ENCODE results near the gene CLASP1. TPM values are rescaled to one million over a fixed set of nuclear protein-coding genes. Genes with fewer than 3 reads are reported as not detected.

CLASP1 gene
- total and polyA plus RNA-seq, 2 experiments from 2014 or later, result 16.6 to 56.3 TPM

- H3K27ac ChIP-seq (ENCODE audit: low read depth), result no peak overlapping the region
- H2AFZ ChIP-seq, result no peak overlapping the region
- no peak overlapping the region for H3K4me3 Mint-ChIP-seq
- peaks cover 11% of the 10 kb centered on the region for H3K36me3 Mint-ChIP-seq (ENCODE audit: low read depth)
- no peaks in the 10 kb centered on the region for H3K9me2 ChIP-seq (ENCODE audit: insufficient read depth)
- H3K4me2 ChIP-seq, result no peak overlapping the region
- H3K27ac Mint-ChIP-seq, result no peak overlapping the region
- H3F3A ChIP-seq (replicated peaks; ENCODE audit: low read depth), result 0 out of 2 replicates have a peak, but pooled peaks cover 6% of the 10 kb centered on the region
- no peak for ATAC-seq
- peaks cover 25% of the 10 kb centered on the region for H3K4me1 ChIP-seq (ENCODE audit: insufficient read depth)
- TF ChIP-seq, protein P1, sequence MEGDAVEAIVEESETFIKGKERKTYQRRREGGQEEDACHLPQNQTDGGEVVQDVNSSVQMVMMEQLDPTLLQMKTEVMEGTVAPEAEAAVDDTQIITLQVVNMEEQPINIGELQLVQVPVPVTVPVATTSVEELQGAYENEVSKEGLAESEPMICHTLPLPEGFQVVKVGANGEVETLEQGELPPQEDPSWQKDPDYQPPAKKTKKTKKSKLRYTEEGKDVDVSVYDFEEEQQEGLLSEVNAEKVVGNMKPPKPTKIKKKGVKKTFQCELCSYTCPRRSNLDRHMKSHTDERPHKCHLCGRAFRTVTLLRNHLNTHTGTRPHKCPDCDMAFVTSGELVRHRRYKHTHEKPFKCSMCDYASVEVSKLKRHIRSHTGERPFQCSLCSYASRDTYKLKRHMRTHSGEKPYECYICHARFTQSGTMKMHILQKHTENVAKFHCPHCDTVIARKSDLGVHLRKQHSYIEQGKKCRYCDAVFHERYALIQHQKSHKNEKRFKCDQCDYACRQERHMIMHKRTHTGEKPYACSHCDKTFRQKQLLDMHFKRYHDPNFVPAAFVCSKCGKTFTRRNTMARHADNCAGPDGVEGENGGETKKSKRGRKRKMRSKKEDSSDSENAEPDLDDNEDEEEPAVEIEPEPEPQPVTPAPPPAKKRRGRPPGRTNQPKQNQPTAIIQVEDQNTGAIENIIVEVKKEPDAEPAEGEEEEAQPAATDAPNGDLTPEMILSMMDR (conservative IDR thresholded peaks at IDR 0.05; ENCODE audit: low read depth in 2 of 2), result peak; percentile 38; a peak in 3 of 4 replicates
- no peak for TF ChIP-seq CREB1 (CRISPR knock-in tag; IDR thresholded peaks at IDR 0.05; ENCODE audit: low read depth)
- peaks cover 16% of the 10 kb centered on the region for H3K4me1 Mint-ChIP-seq
- no peak overlapping the region for H3K4me3 ChIP-seq
- H3K36me3 ChIP-seq (ENCODE audit: insufficient read depth), result no peaks in the 10 kb centered on the region
- H4K20me1 ChIP-seq (replicated peaks; ENCODE audit: insufficient read depth), result no peaks in the 10 kb centered on the region
- H3K9me3 Mint-ChIP-seq, result peaks cover 6% of the 10 kb centered on the region
- peaks cover 12% of the 10 kb centered on the region for H3K27me3 Mint-ChIP-seq (ENCODE audit: insufficient read depth, low read depth, poor library complexity)
- no peaks in the 10 kb centered on the region for H3K27me3 ChIP-seq (ENCODE audit: insufficient read depth)
- peak; percentile 40 for DNase-seq (ENCODE audit: low spot score)
- no peaks in the 10 kb centered on the region for H3K79me2 ChIP-seq (replicated peaks; ENCODE audit: insufficient read depth)
Measured at GRCh38 chr2:121689356-121689755, 40.1 kb upstream of the CLASP1 start.

DNA sequence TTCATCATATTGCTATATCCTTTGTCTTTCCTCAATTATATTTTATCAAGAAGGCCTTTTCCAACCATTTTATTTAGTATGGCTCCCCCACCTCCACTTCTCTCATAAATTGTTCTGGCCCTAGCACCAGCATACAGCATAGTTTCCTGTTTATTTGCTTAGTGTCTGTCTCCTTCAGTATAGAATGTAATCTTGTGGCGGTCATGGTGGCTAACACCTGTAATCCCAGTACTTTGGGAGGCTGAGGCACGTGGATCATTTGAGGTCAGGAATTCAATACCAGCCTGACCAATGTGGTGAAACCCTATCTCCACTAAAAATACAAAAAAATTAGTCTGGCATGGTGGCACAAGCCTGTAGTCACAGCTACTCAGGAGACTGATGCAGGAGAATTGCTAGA, 39.6 kb upstream of the CLASP1 start:
- Histone ChIP-seq H3K4me3 (no peak overlapping the region), H3K9me2 (ENCODE audit: insufficient read depth) (no peaks in the 10 kb centered on the region), H3K4me1 (ENCODE audit: insufficient read depth) (peaks cover 25% of the 10 kb centered on the region), H2AFZ (no peak overlapping the region), H3K27me3 (ENCODE audit: insufficient read depth) (no peaks in the 10 kb centered on the region), H3F3A (replicated peaks; ENCODE audit: low read depth) (0 out of 2 replicates have a peak, but pooled peaks cover 6% of the 10 kb centered on the region), H3K79me2 (replicated peaks; ENCODE audit: insufficient read depth) (no peaks in the 10 kb centered on the region), H4K20me1 (replicated peaks; ENCODE audit: insufficient read depth) (no peaks in the 10 kb centered on the region), H3K27ac (ENCODE audit: low read depth) (no peak overlapping the region), H3K4me2 (no peak overlapping the region), H3K36me3 (ENCODE audit: insufficient read depth) (no peaks in the 10 kb centered on the region)
- H3K36me3 Mint-ChIP-seq (ENCODE audit: low read depth), result peaks cover 16% of the 10 kb centered on the region
- H3K27ac Mint-ChIP-seq, result no peak overlapping the region
- DNase-seq (ENCODE audit: low spot score), result no peak
- peaks cover 12% of the 10 kb centered on the region for H3K27me3 Mint-ChIP-seq (ENCODE audit: insufficient read depth, low read depth, poor library complexity)
- H3K4me1 Mint-ChIP-seq, result peaks cover 16% of the 10 kb centered on the region
- no peak for ATAC-seq
- peaks cover 11% of the 10 kb centered on the region for H3K9me3 Mint-ChIP-seq
- H3K4me3 Mint-ChIP-seq, result no peak overlapping the region
- TF ChIP-seq CREB1 (CRISPR knock-in tag; IDR thresholded peaks at IDR 0.05; ENCODE audit: low read depth) (no peak), ZNF114 (CRISPR knock-in tag; IDR thresholded peaks at IDR 0.05) (no peak), EZH2 (IDR thresholded peaks at IDR 0.05; ENCODE audit: low read depth, unreplicated experiment) (no peak), JUNB (IDR thresholded peaks at IDR 0.05; ENCODE audit: unreplicated experiment) (no peak), POLR2AphosphoS5 (IDR thresholded peaks at IDR 0.05; ENCODE audit: low read depth) (no peak), EZH2phosphoT487 (IDR thresholded peaks at IDR 0.05; ENCODE audit: unreplicated experiment) (no peak), ZNF331 (CRISPR knock-in tag; IDR thresholded peaks at IDR 0.05; ENCODE audit: low read depth) (no peak), NANOG (IDR thresholded peaks at IDR 0.05; ENCODE audit: borderline replicate concordance) (no peak)
- TF ChIP-seq, protein P1 (conservative IDR thresholded peaks at IDR 0.05; ENCODE audit: low read depth in 2 of 2), result no peak
- TF ChIP-seq, protein P2, sequence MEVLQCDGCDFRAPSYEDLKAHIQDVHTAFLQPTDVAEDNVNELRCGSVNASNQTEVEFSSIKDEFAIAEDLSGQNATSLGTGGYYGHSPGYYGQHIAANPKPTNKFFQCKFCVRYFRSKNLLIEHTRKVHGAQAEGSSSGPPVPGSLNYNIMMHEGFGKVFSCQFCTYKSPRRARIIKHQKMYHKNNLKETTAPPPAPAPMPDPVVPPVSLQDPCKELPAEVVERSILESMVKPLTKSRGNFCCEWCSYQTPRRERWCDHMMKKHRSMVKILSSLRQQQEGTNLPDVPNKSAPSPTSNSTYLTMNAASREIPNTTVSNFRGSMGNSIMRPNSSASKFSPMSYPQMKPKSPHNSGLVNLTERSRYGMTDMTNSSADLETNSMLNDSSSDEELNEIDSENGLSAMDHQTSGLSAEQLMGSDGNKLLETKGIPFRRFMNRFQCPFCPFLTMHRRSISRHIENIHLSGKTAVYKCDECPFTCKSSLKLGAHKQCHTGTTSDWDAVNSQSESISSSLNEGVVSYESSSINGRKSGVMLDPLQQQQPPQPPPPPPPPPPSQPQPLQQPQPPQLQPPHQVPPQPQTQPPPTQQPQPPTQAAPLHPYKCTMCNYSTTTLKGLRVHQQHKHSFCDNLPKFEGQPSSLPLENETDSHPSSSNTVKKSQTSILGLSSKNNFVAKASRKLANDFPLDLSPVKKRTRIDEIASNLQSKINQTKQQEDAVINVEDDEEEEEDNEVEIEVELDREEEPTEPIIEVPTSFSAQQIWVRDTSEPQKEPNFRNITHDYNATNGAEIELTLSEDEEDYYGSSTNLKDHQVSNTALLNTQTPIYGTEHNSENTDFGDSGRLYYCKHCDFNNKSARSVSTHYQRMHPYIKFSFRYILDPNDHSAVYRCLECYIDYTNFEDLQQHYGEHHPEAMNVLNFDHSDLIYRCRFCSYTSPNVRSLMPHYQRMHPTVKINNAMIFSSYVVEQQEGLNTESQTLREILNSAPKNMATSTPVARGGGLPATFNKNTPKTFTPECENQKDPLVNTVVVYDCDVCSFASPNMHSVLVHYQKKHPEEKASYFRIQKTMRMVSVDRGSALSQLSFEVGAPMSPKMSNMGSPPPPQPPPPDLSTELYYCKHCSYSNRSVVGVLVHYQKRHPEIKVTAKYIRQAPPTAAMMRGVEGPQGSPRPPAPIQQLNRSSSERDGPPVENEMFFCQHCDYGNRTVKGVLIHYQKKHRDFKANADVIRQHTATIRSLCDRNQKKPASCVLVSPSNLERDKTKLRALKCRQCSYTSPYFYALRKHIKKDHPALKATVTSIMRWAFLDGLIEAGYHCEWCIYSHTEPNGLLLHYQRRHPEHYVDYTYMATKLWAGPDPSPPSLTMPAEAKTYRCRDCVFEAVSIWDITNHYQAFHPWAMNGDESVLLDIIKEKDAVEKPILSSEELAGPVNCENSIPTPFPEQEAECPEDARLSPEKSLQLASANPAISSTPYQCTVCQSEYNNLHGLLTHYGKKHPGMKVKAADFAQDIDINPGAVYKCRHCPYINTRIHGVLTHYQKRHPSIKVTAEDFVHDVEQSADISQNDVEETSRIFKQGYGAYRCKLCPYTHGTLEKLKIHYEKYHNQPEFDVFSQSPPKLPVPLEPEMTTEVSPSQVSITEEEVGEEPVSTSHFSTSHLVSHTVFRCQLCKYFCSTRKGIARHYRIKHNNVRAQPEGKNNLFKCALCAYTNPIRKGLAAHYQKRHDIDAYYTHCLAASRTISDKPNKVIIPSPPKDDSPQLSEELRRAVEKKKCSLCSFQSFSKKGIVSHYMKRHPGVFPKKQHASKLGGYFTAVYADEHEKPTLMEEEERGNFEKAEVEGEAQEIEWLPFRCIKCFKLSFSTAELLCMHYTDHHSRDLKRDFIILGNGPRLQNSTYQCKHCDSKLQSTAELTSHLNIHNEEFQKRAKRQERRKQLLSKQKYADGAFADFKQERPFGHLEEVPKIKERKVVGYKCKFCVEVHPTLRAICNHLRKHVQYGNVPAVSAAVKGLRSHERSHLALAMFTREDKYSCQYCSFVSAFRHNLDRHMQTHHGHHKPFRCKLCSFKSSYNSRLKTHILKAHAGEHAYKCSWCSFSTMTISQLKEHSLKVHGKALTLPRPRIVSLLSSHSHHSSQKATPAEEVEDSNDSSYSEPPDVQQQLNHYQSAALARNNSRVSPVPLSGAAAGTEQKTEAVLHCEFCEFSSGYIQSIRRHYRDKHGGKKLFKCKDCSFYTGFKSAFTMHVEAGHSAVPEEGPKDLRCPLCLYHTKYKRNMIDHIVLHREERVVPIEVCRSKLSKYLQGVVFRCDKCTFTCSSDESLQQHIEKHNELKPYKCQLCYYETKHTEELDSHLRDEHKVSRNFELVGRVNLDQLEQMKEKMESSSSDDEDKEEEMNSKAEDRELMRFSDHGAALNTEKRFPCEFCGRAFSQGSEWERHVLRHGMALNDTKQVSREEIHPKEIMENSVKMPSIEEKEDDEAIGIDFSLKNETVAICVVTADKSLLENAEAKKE (CRISPR knock-in tag; IDR thresholded peaks at IDR 0.05), result no peak
- TF ChIP-seq, protein P3, sequence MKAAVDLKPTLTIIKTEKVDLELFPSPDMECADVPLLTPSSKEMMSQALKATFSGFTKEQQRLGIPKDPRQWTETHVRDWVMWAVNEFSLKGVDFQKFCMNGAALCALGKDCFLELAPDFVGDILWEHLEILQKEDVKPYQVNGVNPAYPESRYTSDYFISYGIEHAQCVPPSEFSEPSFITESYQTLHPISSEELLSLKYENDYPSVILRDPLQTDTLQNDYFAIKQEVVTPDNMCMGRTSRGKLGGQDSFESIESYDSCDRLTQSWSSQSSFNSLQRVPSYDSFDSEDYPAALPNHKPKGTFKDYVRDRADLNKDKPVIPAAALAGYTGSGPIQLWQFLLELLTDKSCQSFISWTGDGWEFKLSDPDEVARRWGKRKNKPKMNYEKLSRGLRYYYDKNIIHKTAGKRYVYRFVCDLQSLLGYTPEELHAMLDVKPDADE (IDR thresholded peaks at IDR 0.05), result no peak
